Measurements from ENCODE around the gene LYRM7.

GRCh38 chr5:131180407-131180806, 9.7 kb downstream of the LYRM7 start:
- no peak for TF ChIP-seq CTCF (IDR thresholded peaks at IDR 0.05)
- no peak for TF ChIP-seq POLR2A (IDR thresholded peaks at IDR 0.05; ENCODE audit: low read depth)
- TF ChIP-seq POLR2AphosphoS5 (IDR thresholded peaks at IDR 0.05), result no peak

Data from esophagus muscularis mucosa (tissue), 3 donors.